ENCODE results near the gene VANGL2.

GRCh38 chr1:160371346-160371631 is 29.1 kb upstream of the VANGL2 start:
- TF ChIP-seq CTCF (IDR thresholded peaks at IDR 0.05 in 4 of 5, conservative IDR thresholded peaks at IDR 0.05 in 1 of 5) = no peak
- no peak for TF ChIP-seq POLR2A (IDR thresholded peaks at IDR 0.05)

All from gastrocnemius medialis (tissue), 4 donors.